IPS-15b (cell line): ENCODE measurements around the gene KITLG.
"Not testable (repeated sequence)": the region's sequence is repeated elsewhere in the genome, so short reads cannot be mapped to it uniquely, and the experiment has no call there.

ENCODE experiments used
- H3K27me3 ChIP-seq: one replicate; pipeline ENCODE4 v1.6.1; 2013; ENCODE audit warnings: low read length; ENCODE audit not compliant: control insufficient read depth, insufficient read depth
- H3K36me3 ChIP-seq: one replicate; pipeline ENCODE4 v1.6.1; 2013; ENCODE audit warnings: low read length; ENCODE audit not compliant: control insufficient read depth, insufficient read depth
- H3K4me1 ChIP-seq: one replicate; pipeline ENCODE4 v1.6.1; 2013; ENCODE audit warnings: mild to moderate bottlenecking, low read length; ENCODE audit not compliant: control insufficient read depth, insufficient read depth
- H3K4me3 ChIP-seq: one replicate; pipeline ENCODE4 v1.5.1; 2013; ENCODE audit warnings: low read depth, low read length
- H3K9ac ChIP-seq: one replicate; pipeline ENCODE4 v1.6.1; 2013; ENCODE audit warnings: low read depth, mild to moderate bottlenecking, low read length
- H3K9me3 ChIP-seq: one replicate; pipeline ENCODE4 v1.6.1; 2013; ENCODE audit warnings: mild to moderate bottlenecking, low read length; ENCODE audit not compliant: control insufficient read depth, insufficient read depth

Gene KITLG, protein sequence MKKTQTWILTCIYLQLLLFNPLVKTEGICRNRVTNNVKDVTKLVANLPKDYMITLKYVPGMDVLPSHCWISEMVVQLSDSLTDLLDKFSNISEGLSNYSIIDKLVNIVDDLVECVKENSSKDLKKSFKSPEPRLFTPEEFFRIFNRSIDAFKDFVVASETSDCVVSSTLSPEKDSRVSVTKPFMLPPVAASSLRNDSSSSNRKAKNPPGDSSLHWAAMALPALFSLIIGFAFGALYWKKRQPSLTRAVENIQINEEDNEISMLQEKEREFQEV

DNA sequence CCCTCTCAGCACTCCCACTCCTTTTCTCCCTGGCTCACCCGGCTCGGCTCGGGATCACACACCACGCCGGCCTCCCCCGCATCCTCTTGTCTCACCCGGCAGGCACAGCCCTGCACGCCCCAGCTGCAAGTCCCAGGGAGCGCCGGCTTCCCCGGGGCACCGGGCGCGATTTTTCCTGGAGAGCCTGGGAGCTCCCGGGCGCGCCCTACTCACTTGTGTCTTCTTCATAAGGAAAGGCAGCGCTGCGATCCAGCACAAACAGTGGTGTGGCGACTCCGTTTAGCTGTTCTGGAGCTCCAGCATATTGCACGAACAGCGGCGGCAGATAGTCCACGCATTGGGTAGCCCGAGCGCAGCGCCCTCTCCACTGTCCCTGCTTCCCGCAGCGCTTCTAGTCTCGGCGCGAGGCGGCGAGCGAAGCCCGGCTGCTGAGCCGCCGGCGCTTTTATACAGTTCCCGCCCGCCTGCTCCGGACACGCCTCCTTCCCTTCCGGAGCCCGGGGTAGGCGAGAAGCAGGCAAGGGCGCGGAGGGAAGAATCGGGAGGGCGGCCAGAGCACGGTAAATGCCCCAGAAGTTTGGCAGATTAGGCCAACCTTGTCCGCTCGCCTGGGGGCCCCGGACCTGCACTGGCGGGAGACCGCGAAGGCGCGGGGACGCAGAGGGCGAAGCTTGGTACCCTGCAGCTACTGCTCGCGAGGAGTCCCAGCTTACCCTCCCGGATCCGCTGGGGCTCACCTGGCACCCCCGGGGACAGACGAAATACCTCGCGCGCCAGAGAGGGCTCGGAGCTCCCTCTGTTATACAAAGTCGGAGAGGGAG is at the start of gene KITLG:
KITLG (minus strand) TSS at position 421 of the 821 bp plus-strand sequence; CDS start at position 228, 193 bp downstream.
- Histone ChIP-seq H3K9me3 (no peaks in the 10 kb centered on the region), H3K4me3 (peak within 1 kb of the TSS; percentile 73), H3K27me3 (peaks cover 13% of the 10 kb centered on the region), H3K9ac (peak within 1 kb of the TSS; percentile 17), H3K36me3 (no peaks in the 10 kb centered on the region), H3K4me1 (peaks cover 8% of the 10 kb centered on the region)

DNA sequence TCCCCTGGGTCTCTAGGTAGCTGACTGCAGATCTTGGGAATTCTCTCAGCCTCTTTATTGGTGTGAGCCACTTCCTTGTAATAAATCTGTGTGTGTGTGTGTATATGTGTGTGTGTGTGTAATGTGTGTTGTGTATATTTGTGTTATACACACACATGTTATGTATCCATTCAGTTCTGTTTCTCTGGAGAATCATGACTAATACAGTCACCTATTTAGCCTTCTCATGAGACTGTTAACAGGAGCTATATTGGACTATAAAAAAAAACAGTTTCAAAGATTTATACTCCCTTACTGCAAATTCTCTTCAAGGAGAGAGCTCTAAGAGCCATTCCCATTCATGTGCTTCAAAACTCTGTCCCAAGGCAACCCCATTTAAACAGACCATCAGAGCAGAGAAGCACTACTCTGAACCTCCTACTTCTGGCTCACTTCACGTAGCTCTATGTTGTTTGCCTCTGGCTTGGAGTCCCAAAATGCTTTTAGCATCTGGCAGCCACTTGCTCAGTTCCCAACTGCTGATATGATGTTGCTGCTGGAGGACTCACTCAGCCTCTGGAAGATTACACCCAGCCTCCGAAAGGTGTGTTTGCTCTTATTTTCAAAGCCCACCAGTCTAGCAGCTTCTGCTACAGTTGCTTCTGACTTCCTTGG is 48.7 kb upstream of the KITLG start:
- Histone ChIP-seq H3K4me1 (no peaks in the 10 kb centered on the region), H3K4me3 (no peak overlapping the region), H3K36me3 (no peaks in the 10 kb centered on the region), H3K9me3 (no peaks in the 10 kb centered on the region), H3K9ac (no peak overlapping the region), H3K27me3 (no peaks in the 10 kb centered on the region)

DNA sequence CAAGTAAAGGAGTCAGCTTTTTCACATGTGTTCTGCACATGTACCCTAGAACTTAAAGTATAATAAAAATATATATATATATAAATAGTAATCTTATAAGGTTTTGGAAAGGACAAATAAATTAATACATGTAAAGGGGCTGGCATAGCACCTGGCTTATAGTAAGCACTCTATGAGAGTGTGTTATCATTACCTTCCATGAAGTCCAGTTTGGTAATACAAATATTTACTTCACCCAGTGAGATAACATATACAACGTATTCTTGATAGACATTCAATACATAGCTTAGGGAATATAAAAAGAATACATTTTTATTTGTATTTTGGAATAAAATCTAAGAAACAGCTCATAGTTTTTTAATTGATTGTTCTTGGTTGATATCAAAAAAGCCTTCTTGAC is 47.8 kb upstream of the KITLG start:
- not testable (repeated sequence) for H3K4me1 ChIP-seq, H3K4me3 ChIP-seq, H3K9ac ChIP-seq, H3K9me3 ChIP-seq, H3K36me3 ChIP-seq, H3K27me3 ChIP-seq

DNA sequence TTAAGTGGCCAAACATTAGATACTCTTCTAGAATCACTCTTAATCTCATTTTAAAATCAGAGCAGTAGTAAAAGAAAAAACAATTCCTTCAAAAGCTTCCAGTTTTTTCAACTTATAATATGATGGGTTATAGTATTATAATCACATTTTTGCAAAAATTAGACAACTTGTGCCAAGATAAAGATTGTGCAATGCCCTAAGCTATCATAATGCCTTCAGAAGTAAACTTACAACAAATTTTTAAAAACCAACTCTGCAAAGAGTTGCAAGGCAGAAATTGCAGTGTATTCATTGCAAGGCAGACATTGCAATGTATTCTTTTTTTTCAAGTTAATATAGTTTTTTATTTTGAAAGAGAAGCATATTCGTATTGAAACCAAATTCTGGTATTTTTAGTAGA is 47.2 kb upstream of the KITLG start:
- H3K4me1 ChIP-seq, result no peaks in the 10 kb centered on the region
- H3K36me3 ChIP-seq, result no peaks in the 10 kb centered on the region
- H3K27me3 ChIP-seq, result no peaks in the 10 kb centered on the region

DNA sequence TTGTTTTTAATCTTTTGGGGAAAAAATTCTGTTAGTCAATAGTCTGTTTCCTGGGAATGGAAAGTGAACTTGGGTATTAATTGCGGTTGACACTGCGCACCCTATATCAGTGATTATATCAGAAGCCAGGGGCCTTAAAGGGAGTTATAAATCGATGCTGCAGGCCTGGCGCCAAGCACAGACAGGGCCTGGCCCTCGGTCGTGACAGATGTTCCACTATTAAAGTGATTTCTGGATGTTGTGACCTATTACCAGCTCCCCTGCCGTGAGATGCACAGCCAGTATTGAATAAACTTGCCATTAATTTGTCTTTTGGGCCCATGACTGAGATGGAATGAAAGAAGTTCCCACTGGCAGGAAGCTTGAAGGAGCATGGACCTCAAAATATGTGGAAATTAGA is 45.1 kb upstream of the KITLG start:
- Histone ChIP-seq H3K36me3 (no peaks in the 10 kb centered on the region), H3K9me3 (no peaks in the 10 kb centered on the region), H3K4me3 (no peak overlapping the region), H3K9ac (no peak overlapping the region), H3K4me1 (no peaks in the 10 kb centered on the region), H3K27me3 (no peaks in the 10 kb centered on the region)

More for the DNA sequence above, 47.2 kb upstream of the KITLG start:
- H3K9me3 ChIP-seq, result no peaks in the 10 kb centered on the region
- no peak overlapping the region for H3K9ac ChIP-seq
- no peak overlapping the region for H3K4me3 ChIP-seq

DNA sequence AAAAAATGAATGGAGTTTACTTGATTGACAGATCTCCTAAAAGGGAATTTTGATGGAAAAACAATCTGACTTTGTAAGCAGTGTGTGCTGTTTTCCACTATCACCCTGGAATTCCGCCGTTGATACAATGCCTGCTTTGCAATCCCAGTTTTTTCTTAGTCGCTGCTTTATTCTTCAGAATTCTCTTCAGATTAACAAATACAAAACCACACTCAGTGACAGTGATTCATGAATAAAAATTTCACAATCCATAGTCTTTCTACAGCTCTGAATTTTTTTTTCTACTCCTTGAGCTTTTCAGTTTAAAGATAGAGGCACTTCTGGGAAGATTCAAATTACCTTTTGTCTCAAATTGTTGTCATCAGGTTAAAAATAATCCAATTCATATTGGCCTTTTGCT is 44.6 kb upstream of the KITLG start:
- Histone ChIP-seq H3K27me3 (no peaks in the 10 kb centered on the region), H3K4me1 (no peaks in the 10 kb centered on the region), H3K4me3 (no peak overlapping the region), H3K9ac (no peak overlapping the region), H3K36me3 (no peaks in the 10 kb centered on the region), H3K9me3 (no peaks in the 10 kb centered on the region)

DNA sequence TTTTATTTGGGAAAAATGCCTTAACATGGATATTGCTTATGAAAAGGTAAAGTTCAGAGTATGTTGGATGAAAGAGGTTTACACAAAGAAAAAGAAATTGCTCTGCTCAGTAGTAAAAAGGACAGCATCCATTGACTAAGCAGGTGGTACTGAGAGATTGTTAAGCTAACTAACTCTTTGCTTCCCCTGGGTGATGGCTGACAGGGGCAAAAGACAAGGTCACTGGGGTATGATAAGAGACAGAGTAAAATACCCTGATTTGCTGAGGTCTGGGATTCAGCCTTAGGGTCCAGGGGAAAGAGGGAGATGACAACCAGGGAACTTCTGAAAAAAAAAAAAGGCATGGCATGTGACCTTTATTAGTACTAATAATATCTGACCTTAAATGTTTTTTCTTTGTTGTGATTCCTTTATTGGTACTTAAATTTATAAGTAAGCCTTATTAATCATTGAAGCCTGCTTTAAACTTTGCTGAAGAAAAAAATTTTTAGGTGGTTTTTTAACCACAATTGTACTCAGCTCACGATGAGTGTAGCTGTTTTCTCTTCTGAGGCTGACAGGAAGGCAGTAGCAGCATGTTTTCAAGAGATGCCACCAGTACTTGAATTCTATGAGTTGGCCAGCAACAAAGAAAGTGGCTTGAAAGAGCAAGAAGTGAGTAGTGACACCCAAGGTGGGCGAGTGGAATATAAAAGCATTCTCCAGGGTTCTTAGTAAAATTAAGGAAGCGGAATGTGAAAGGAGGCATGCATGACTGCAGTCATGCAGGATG is 43.7 kb upstream of the KITLG start:
- no peak overlapping the region for H3K4me3 ChIP-seq
- no peaks in the 10 kb centered on the region for H3K27me3 ChIP-seq
- no peaks in the 10 kb centered on the region for H3K9me3 ChIP-seq
- no peak overlapping the region for H3K9ac ChIP-seq
- H3K4me1 ChIP-seq, result no peaks in the 10 kb centered on the region
- no peaks in the 10 kb centered on the region for H3K36me3 ChIP-seq

DNA sequence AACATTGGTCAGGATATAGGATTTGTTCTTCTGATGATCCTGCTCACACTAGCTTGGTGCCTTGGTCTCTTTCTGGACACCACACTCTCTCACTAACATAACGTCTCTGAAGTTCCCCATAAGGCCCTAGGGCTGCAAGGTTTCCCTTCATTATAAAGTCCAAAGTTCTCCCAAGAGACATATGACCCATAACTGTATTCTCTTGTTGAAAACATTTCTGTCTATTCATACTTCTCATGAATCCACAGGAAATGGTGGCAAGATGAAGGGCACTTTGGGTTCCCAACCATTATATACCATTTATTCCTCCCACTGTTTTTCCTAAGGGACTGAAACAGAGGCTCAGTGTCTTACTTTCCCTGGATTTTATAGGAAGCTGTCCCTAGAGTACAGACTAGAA is 37.1 kb upstream of the KITLG start:
- H3K27me3 ChIP-seq, result no peaks in the 10 kb centered on the region
- H3K4me3 ChIP-seq, result no peak overlapping the region
- no peaks in the 10 kb centered on the region for H3K9me3 ChIP-seq
- no peak overlapping the region for H3K9ac ChIP-seq
- H3K4me1 ChIP-seq, result no peaks in the 10 kb centered on the region
- no peaks in the 10 kb centered on the region for H3K36me3 ChIP-seq

DNA sequence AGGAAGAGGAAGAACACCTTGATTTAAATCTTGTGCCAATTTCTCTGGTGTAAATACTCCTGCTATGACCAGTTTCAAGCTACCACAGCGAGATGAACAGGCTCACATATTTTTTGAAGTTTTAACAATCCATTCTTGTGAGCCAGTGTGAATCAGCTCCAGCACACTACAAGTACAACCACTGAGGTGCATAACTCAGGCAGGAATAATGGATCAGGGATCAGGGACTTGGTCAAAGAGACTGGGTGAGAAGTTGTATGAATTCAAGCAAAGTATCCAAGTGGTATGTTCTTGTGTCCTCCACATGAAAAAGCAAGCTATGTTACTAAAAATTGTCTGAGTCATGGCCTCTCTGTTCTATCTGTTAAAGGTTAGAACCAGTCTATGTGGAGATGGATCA is 35.2 kb upstream of the KITLG start:
- Histone ChIP-seq H3K4me1 (no peaks in the 10 kb centered on the region), H3K9me3 (no peaks in the 10 kb centered on the region), H3K9ac (no peak overlapping the region), H3K4me3 (no peak overlapping the region), H3K36me3 (no peaks in the 10 kb centered on the region), H3K27me3 (no peaks in the 10 kb centered on the region)

DNA sequence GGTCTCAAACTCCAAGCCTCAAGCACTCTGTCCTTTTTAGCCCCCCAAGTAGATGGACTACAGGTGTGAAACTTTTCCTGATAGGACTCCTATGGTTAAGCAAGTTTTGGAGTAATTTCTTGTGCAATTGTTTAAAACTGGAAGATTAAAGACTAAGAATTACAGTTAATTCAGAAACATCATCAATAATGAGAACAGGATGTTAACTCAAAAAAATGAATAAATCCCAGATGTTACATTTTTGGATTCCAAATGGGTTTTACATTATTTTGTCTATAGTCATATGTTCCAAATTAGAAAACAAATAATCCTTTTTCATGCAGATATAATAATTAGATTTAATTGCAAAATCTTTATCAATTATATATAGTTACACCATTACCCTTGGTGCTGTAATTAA is 24.4 kb upstream of the KITLG start:
- Histone ChIP-seq H3K27me3 (no peaks in the 10 kb centered on the region), H3K9me3 (no peaks in the 10 kb centered on the region), H3K36me3 (no peaks in the 10 kb centered on the region), H3K4me3 (no peak overlapping the region), H3K4me1 (no peaks in the 10 kb centered on the region), H3K9ac (no peak overlapping the region)

DNA sequence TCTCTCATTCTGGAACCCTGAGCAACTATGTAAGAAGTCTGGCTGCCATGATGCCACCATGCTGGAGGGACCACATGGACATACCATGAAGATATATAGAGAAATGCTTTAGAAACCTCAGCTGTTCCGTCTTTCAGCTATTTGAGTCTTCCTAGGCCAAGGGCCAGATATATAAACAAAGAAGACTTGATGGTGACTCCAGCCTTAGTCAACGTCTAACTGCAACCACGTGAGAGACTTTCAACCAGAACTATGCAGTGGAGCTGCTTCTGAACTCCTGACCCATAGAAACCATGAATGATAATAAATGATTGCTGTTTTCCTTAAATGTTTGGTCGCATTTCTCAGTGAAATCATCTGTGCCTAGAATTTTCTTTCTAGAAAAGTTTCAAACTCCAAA is 20.0 kb upstream of the KITLG start:
- no peak overlapping the region for H3K4me3 ChIP-seq
- no peak overlapping the region for H3K9ac ChIP-seq
- no peaks in the 10 kb centered on the region for H3K27me3 ChIP-seq
- no peaks in the 10 kb centered on the region for H3K9me3 ChIP-seq
- H3K4me1 ChIP-seq, result no peaks in the 10 kb centered on the region
- no peaks in the 10 kb centered on the region for H3K36me3 ChIP-seq
